Measurements from ENCODE around the gene HSPA12A.

The HSPA12A gene

GRCh38 chr10:116743266-116744064, 1.1 kb upstream of the HSPA12A start:
- no peak for DNase-seq

- DNase-seq = no peak
Measured at GRCh38 chr10:116741391-116742351, 695 bp downstream of the HSPA12A start.

GRCh38 chr10:116740971-116741370, 1.4 kb downstream of the HSPA12A start:
- no peak for DNase-seq

GRCh38 chr10:116738339-116738738, 4.0 kb downstream of the HSPA12A start:
- DNase-seq = no peak

GRCh38 chr10:116737627-116738327, 4.6 kb downstream of the HSPA12A start:
- DNase-seq = no peak

- no peak for DNase-seq
Measured at GRCh38 chr10:116733566-116733965, 8.8 kb downstream of the HSPA12A start.

- no peak for DNase-seq
Measured at GRCh38 chr10:116732573-116732972, 9.8 kb downstream of the HSPA12A start.

- DNase-seq = no peak
Measured at GRCh38 chr10:116730464-116731260, 11.7 kb downstream of the HSPA12A start.

GRCh38 chr10:116729243-116729642, 13.1 kb downstream of the HSPA12A start:
- no peak for DNase-seq

- DNase-seq = no peak
Measured at GRCh38 chr10:116728526-116729096, 13.8 kb downstream of the HSPA12A start.

GRCh38 chr10:116723428-116724281, 18.7 kb downstream of the HSPA12A start:
- no peak for DNase-seq

- peak; percentile 66 for DNase-seq
Measured at GRCh38 chr10:116722736-116723427, 19.5 kb downstream of the HSPA12A start.

GRCh38 chr10:116721547-116722392, 20.6 kb downstream of the HSPA12A start:
- no peak for DNase-seq

GRCh38 chr10:116720668-116721546, 21.5 kb downstream of the HSPA12A start:
- DNase-seq = no peak

GRCh38 chr10:116720241-116720643, 22.1 kb downstream of the HSPA12A start:
- DNase-seq = no peak

GRCh38 chr10:116719804-116720203, 22.6 kb downstream of the HSPA12A start:
- no peak for DNase-seq

GRCh38 chr10:116718058-116718457, 24.3 kb downstream of the HSPA12A start:
- no peak for DNase-seq

- no peak for DNase-seq
Measured at GRCh38 chr10:116716381-116716780, 26.0 kb downstream of the HSPA12A start.
